IMR-90 (cell line): Measurements from ENCODE around the gene PRSS56. TPM values are rescaled to one million over a fixed set of nuclear protein-coding genes. Genes with fewer than 3 reads are reported as not detected.

Experiments
- ATAC-seq: fragments of 200-7000 bp; cut with Tn5 transposase; 2 replicates; pipeline ENCODE4 v1.9.1; 2020; ENCODE audit warnings: low read depth, mild to moderate bottlenecking, moderate library complexity
- BruUV-seq: library from RNA; stranded (reverse); fragments of 400-500 nt; replicated peaks from 2 replicates; lab custom pipeline; 2021; lab: Mats Ljungman, UMichigan
- CTCF ChIA-PET: fragments of 300-600 bp; formaldehyde crosslinking; extraction: SDS; loops from one replicate; lab custom pipeline; 2021; ENCODE audit warnings: antibody characterized with exemption; lab: Yijun Ruan, JAX
- POLR2A ChIA-PET: fragments of 300-600 bp; sonication (Branson Sonifier 250); formaldehyde crosslinking; loops from one replicate; lab custom pipeline; 2022; ENCODE audit warnings: antibody characterized with exemption; ENCODE audit not compliant: unreplicated experiment; lab: Charles Lee
- DNase-seq: peaks from one replicate; pipeline ENCODE4 v3.0.0; 2013
- H2AFZ ChIP-seq: replicated peaks from 2 replicates; pipeline ENCODE3; 2013; ENCODE audit warnings: low read length, mild to moderate bottlenecking; ENCODE audit not compliant: poor library complexity
- H2AK5ac ChIP-seq: 2 replicates; pipeline ENCODE4 v1.6.1; 2013; ENCODE audit warnings: low read depth, low read length, inconsistent platforms
- H2AK9ac ChIP-seq: replicated peaks from 2 replicates; pipeline ENCODE3; 2013; ENCODE audit warnings: mild to moderate bottlenecking, low read depth, low read length, moderate library complexity; ENCODE audit not compliant: poor library complexity
- H2BK120ac ChIP-seq: 2 replicates; pipeline ENCODE4 v1.6.1; 2013; ENCODE audit warnings: low read depth, low read length, inconsistent platforms
- H2BK15ac ChIP-seq: 3 replicates; pipeline ENCODE4 v1.6.1; 2013; ENCODE audit warnings: low read depth, low read length, inconsistent platforms
- H2BK20ac ChIP-seq: 2 replicates; pipeline ENCODE4 v1.6.1; 2013; ENCODE audit warnings: low read depth, mild to moderate bottlenecking, inconsistent platforms, low read length, moderate library complexity
- H2BK5ac ChIP-seq: 2 replicates; pipeline ENCODE4 v1.6.1; 2013; ENCODE audit warnings: mild to moderate bottlenecking, low read depth, low read length, inconsistent platforms; ENCODE audit not compliant: poor library complexity, severe bottlenecking
- H3K14ac ChIP-seq: replicated peaks from 2 replicates; pipeline ENCODE4 v1.6.1; 2013; ENCODE audit warnings: low read depth, low read length, inconsistent platforms
- H3K18ac ChIP-seq: 2 replicates; pipeline ENCODE4 v1.6.1; 2013; ENCODE audit warnings: low read depth, low read length, control low read depth
- H3K23ac ChIP-seq: 2 replicates; pipeline ENCODE4 v1.6.1; 2013; ENCODE audit warnings: low read depth, low read length, inconsistent platforms
- H3K27ac ChIP-seq: 2 replicates; pipeline ENCODE4 v1.5.1; 2013; ENCODE audit warnings: mild to moderate bottlenecking, control low read depth, low read length; ENCODE audit not compliant: insufficient read depth
- H3K27me3 ChIP-seq: 2 replicates; pipeline ENCODE4 v1.6.1; 2013; ENCODE audit warnings: low read length; ENCODE audit not compliant: control insufficient read depth, insufficient read depth
- H3K36me3 ChIP-seq: 2 replicates; pipeline ENCODE4 v1.6.1; 2013; ENCODE audit warnings: low read length, mixed read lengths; ENCODE audit not compliant: control insufficient read depth, insufficient read depth
- H3K4ac ChIP-seq: 2 replicates; pipeline ENCODE4 v1.6.1; 2013; ENCODE audit warnings: low read depth, low read length, inconsistent platforms
- H3K4me1 ChIP-seq: 2 replicates; pipeline ENCODE4 v1.6.1; 2013; ENCODE audit warnings: low read length, mixed read lengths; ENCODE audit not compliant: control insufficient read depth, insufficient read depth
- H3K4me2 ChIP-seq: 2 replicates; pipeline ENCODE4 v1.6.1; 2013; ENCODE audit warnings: low read depth, mild to moderate bottlenecking, control low read depth, low read length, moderate library complexity
- H3K4me3 ChIP-seq: 2 replicates; pipeline ENCODE4 v1.5.1; 2013; ENCODE audit warnings: low read depth, mild to moderate bottlenecking, control low read depth, low read length, moderate library complexity; ENCODE audit not compliant: insufficient read depth
- H3K56ac ChIP-seq: 2 replicates; pipeline ENCODE4 v1.6.1; 2013; ENCODE audit warnings: low read length, inconsistent platforms; ENCODE audit not compliant: insufficient read depth; ENCODE audit errors: extremely low read depth
- H3K79me1 ChIP-seq, 2 experiments: 2 replicates each; pipeline ENCODE4 v1.6.1; 2013; ENCODE audit warnings: low read length in 2 of 2, inconsistent platforms in 1 of 2, low read depth in 1 of 2
- H3K9ac ChIP-seq: 2 replicates; pipeline ENCODE4 v1.6.1; 2013; ENCODE audit warnings: low read depth, low read length, control low read depth
- H3K9me1 ChIP-seq: 2 replicates; pipeline ENCODE4 v1.6.1; 2013; ENCODE audit warnings: low read length, inconsistent platforms; ENCODE audit not compliant: insufficient read depth
- H3K9me3 ChIP-seq: 2 replicates; pipeline ENCODE4 v1.6.1; 2013; ENCODE audit warnings: low read length; ENCODE audit not compliant: control insufficient read depth, insufficient read depth
- H4K20me1 ChIP-seq: 2 replicates; pipeline ENCODE4 v1.6.1; 2013; ENCODE audit warnings: low read length, inconsistent platforms; ENCODE audit not compliant: insufficient read depth
- H4K5ac ChIP-seq: 2 replicates; pipeline ENCODE4 v1.6.1; 2013; ENCODE audit warnings: mild to moderate bottlenecking, low read depth, low read length, control low read depth
- H4K8ac ChIP-seq, 2 experiments: 2 replicates each; pipeline ENCODE4 v1.6.1; 2013; ENCODE audit warnings: low read depth in 2 of 2, low read length in 2 of 2, control low read depth in 1 of 2, inconsistent platforms in 1 of 2
- H4K91ac ChIP-seq: 2 replicates; pipeline ENCODE4 v1.6.1; 2013; ENCODE audit warnings: low read depth, low read length, inconsistent platforms; ENCODE audit not compliant: insufficient read depth
- BHLHE40 ChIP-seq: fragments of 150-350 bp; IDR thresholded peaks from 2 replicates; pipeline ENCODE4 v1.6.1; 2016; ENCODE audit warnings: mild to moderate bottlenecking, low read depth, low read length
- CEBPB ChIP-seq: IDR thresholded peaks from 2 replicates; pipeline ENCODE4 v1.6.1; 2012; ENCODE audit warnings: low read depth, low read length, improper control_type of control experiment
- CTCF ChIP-seq: conservative IDR thresholded peaks from 2 replicates; pipeline ENCODE4 v1.5.1; 2012; ENCODE audit warnings: mild to moderate bottlenecking, low read depth, low read length, improper control_type of control experiment
- MAFK ChIP-seq: IDR thresholded peaks from 2 replicates; pipeline ENCODE4 v1.6.1; 2012; ENCODE audit warnings: low read depth, low read length, improper control_type of control experiment
- SMC3 ChIP-seq: fragments of 150-350 bp; IDR thresholded peaks from 2 replicates; pipeline ENCODE4 v1.6.1; 2016; ENCODE audit warnings: low read depth, mild to moderate bottlenecking, antibody characterized with exemption, low read length, moderate library complexity
- USF2 ChIP-seq: fragments of 150-350 bp; IDR thresholded peaks from 2 replicates; pipeline ENCODE4 v1.6.1; 2017; ENCODE audit warnings: mild to moderate bottlenecking, antibody characterized with exemption, low read length, low read depth
- WGBS, 2 experiments: methylation state at CpG; one replicate each; pipeline versions ENCODE4 v1.1.5 to v1.1.7; 2013; ENCODE audit warnings: missing lambda C conversion rate in 2 of 2; ENCODE audit not compliant: insufficient read length in 1 of 2; ENCODE audit errors: extremely low coverage in 2 of 2; 5-methylcytosine and 5-hydroxymethylcytosine counted together
- dilution Hi-C: fragments of 300-500 bp; cut with HindIII; formaldehyde crosslinking; loops from one replicate; pipeline ENCODE4 v1.14.3; 2018; ENCODE audit warnings: low sequenced_read_pairs; ENCODE audit not compliant: unreplicated experiment
- in situ Hi-C: fragments of 300-500 bp; cut with MboI; formaldehyde crosslinking; loops from 3 replicates; pipeline ENCODE4 v1.14.3; 2019; ENCODE audit warnings: low sequenced_read_pairs, inconsistent platforms, mixed read lengths
- intact Hi-C: fragments of 100-400 bp; cut with micrococcal nuclease; formaldehyde crosslinking; loops from 2 replicates; pipeline ENCODE4 v1.10.0; 2022
- polyA plus RNA-seq, 3 experiments: library from polyadenylated mRNA; depleted of rRNA; stranded (reverse); fragments of >200 nt; gene quantifications; 2 replicates each; pipeline ENCODE4 v1.2.3, GENCODE V29; 2012; ENCODE audit warnings: low replicate concordance in 1 of 3
- total RNA-seq: library from RNA; depleted of rRNA; stranded (reverse); fragments of >200 nt; gene quantifications from 2 replicates; pipeline ENCODE4 v1.2.3, GENCODE V29; 2012

The PRSS56 gene
- total and polyA plus RNA-seq, 2 of the 4 experiments (the other 2 are of a cell fraction): not detected

GRCh38 chr2:232538671-232539070 is 18.5 kb downstream of the PRSS56 start:
- DNase-seq (no peak), ATAC-seq (no peak)
- Histone ChIP-seq H3K36me3 (no peaks in the 10 kb centered on the region), H3K18ac (no peak overlapping the region), H3K4me3 (no peak overlapping the region), H3K4ac (no peak overlapping the region), H3K4me1 (no peaks in the 10 kb centered on the region; the same call in 1 of the 2 replicates), H2AK5ac (no peak overlapping the region), H3K27ac (no peak overlapping the region), H2AK9ac (no peak overlapping the region), H2AFZ (no peak overlapping the region), H3K27me3 (peaks cover 17% of the 10 kb centered on the region), H4K91ac (no peak overlapping the region), H3K79me1 (no peaks in the 10 kb centered on the region), H4K8ac (no peak overlapping the region), H4K20me1 (no peaks in the 10 kb centered on the region; the same call in 1 of the 2 replicates), H2BK5ac (no peak overlapping the region), H2BK20ac (no peak overlapping the region), H3K4me2 (no peak overlapping the region), H3K9me1 (0 out of 2 replicates have a peak, but pooled peaks cover 3% of the 10 kb centered on the region), H4K5ac (no peak overlapping the region), H3K9me3 (peaks cover 6% of the 10 kb centered on the region), H3K23ac (no peak overlapping the region), H3K14ac (no peak overlapping the region), H3K9ac (no peak overlapping the region), H2BK15ac (no peak overlapping the region), H3K56ac (no peak overlapping the region), H2BK120ac (no peak overlapping the region)
- BruUV-seq: no TSS peak
- POLR2A ChIA-PET: no interaction called here
- WGBS, 2 experiments: no CpG with 5 or more reads among the region's 4 CpGs
- dilution Hi-C loops (no loop called here), intact Hi-C loops (no loop called here), in situ Hi-C loops (no loop called here)
- CTCF ChIA-PET: interaction anchor here (0.7 kb wide), 1 partner anchor 512 kb away, joined by 7 read pairs; no protein-coding TSS in a partner anchor
- TF ChIP-seq CTCF (no peak), MAFK (no peak), USF2 (no peak), BHLHE40 (no peak), SMC3 (no peak), CEBPB (no peak)
